DMS153 (cell line): ENCODE data around the gene PTPN7.
"Not testable (repeated sequence)": the region's sequence is repeated elsewhere in the genome, so short reads cannot be mapped to it uniquely, and the experiment has no call there.

Experiments used
- DNase-seq: peaks from one replicate; lab custom pipeline; 2025; lab: John Stamatoyannopoulos, UW

PTPN7 gene

GRCh38 chr1:202167054-202167453 lies 6.7 kb upstream of the PTPN7 start:
- not testable (repeated sequence) for DNase-seq

GRCh38 chr1:202165942-202166843 lies 5.8 kb upstream of the PTPN7 start:
- no peak for DNase-seq

DNA sequence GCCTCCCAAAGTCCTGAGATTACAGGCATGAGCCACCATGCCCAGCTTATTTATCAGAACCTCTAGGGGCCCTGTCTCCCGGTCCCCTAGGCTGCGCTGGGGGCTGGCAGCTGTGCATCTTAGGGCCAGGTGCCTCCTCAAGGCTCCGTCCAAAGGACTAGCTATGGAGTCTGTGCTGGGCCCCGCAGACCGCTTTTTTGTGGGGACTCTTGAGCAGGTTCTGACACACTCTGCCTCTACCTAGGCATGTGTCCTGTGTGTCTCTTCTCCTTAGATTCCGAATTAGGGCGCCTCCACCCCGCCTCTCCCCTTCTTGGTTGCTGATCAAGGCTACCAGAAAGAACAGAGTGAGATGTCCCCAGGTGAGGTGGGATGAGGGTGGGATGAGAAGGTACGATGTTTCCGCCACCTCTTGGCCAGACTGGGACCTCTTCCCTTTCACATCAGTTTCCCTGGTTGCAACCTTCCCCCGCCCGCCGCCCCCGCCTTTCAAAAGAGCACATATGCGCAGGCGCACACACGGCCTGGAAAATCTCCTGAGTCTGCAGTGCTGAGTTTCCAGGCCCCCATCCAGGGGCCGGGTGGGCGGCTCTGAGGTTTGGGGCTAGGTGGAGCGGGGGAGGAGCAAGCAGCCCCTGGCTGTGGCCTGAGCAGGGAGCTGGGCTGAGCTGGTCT lies 5.0 kb upstream of the PTPN7 start:
- no peak for DNase-seq

- no peak for DNase-seq
Observed at GRCh38 chr1:202164271-202165037, 4.1 kb upstream of the PTPN7 start.

GRCh38 chr1:202163281-202164270 lies 3.2 kb upstream of the PTPN7 start:
- no peak for DNase-seq

DNA sequence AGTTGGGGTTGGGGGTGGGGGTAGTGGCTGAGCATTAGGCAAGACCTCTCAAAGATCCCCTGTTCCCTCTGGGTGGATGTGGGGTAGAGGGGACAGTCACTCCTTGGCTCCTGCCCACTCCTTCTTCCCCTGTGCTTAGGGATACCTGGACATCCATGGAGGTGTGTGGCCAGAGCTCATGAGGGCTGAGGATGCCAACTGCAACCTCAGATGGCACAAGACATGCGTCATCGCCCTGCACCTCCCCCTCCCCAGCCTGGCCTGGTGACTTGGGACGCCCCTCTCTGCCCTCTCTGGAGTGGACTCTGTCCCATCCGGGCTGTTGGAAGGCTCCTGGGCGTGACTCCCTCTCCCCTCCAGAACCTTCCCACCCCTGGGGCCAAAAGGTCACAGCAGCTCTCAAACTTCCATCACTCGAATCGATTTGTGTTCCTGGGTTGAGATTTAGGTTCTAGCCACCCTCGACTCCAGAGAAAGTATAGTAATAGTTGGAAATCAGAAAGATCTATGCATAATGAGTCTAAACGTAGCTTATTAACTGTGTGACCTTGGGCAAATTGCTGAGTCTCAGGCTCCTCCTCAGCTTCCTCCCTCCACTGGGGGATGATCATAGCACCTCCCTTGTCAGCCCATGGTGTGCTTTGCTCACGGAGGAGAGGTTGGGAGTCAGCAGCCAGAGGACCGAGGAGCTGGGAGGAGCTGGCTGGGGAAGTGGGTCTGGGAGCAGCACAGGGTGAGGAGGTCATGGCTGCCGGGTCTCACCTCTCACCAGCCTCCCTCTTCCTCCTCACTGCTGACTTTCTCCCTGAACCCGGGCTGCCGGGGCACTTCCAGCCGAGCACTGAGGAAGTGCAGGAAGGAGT lies 2.2 kb upstream of the PTPN7 start:
- no peak for DNase-seq

GRCh38 chr1:202162047-202162417 lies 1.6 kb upstream of the PTPN7 start:
- DNase-seq = no peak

GRCh38 chr1:202161151-202162046 lies 997 bp upstream of the PTPN7 start:
- no peak for DNase-seq

GRCh38 chr1:202159534-202160371 lies 649 bp downstream of the PTPN7 start:
- DNase-seq = no peak

GRCh38 chr1:202158810-202159533 lies 1.4 kb downstream of the PTPN7 start:
- no peak for DNase-seq

- DNase-seq = no peak
Observed at GRCh38 chr1:202157945-202158344, 2.5 kb downstream of the PTPN7 start.

GRCh38 chr1:202156590-202156989 lies 3.8 kb downstream of the PTPN7 start:
- no peak for DNase-seq

GRCh38 chr1:202155478-202156021 lies 4.9 kb downstream of the PTPN7 start:
- peak; percentile 36 for DNase-seq

GRCh38 chr1:202154766-202155477 lies 5.5 kb downstream of the PTPN7 start:
- DNase-seq = peak; percentile 75

GRCh38 chr1:202154148-202154765 lies 6.1 kb downstream of the PTPN7 start:
- DNase-seq = no peak

DNA sequence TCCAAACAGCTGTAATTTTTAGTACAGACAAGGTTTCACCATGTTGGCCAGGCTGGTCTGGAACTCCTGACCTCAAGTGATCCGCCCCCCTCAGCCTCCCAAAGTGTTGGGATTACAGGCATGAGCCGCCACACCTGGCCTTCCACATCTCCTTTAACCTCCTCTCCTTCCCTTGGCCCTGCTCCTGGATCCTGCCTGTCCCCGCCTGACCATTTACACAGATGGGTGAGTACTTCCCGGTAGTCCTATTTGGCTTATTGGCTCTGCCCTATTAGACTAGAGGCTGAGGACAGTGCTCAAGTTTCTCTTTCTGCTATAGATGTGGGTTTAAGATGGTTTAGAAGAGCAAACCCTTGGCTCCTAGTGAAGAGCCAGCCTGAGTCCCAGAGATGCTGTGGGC lies 7.1 kb downstream of the PTPN7 start:
- no peak for DNase-seq
